GM12891 (cell line): Measurements from ENCODE around the gene CAMK1D.

ENCODE experiments used
- DNase-seq: peaks from one replicate; pipeline ENCODE4 v3.0.0; 2011; ENCODE audit warnings: low spot score; ENCODE audit not compliant: insufficient read length
- FAIRE-seq: peaks from 2 replicates; lab custom pipeline; 2011; peaks lifted over from hg19 to GRCh38; lab: Jason Lieb, UNC
- PAX5 ChIP-seq: IDR thresholded peaks from 2 replicates; pipeline ENCODE4 v1.6.1; 2011; ENCODE audit warnings: low read length, moderate library complexity, mild to moderate bottlenecking; ENCODE audit not compliant: insufficient read depth, severe bottlenecking
- POLR2A ChIP-seq: IDR thresholded peaks from 2 replicates; pipeline ENCODE4 v1.6.1; 2011; ENCODE audit warnings: low read depth, low read length, control low read depth
- POLR2AphosphoS5 ChIP-seq: IDR thresholded peaks from 2 replicates; pipeline ENCODE4 v1.6.1; 2011; ENCODE audit warnings: low read depth, low read length, control low read depth
- POU2F2 ChIP-seq: IDR thresholded peaks from 2 replicates; pipeline ENCODE4 v1.6.1; 2011; ENCODE audit warnings: low read depth, mild to moderate bottlenecking, control low read depth, low read length, moderate library complexity
- SPI1 ChIP-seq: IDR thresholded peaks from 2 replicates; pipeline ENCODE4 v1.6.1; 2011; ENCODE audit warnings: low read depth, low read length, control low read depth
- TAF1 ChIP-seq: IDR thresholded peaks from 2 replicates; pipeline ENCODE4 v1.6.1; 2011; ENCODE audit warnings: low read depth, low read length, control low read depth

The CAMK1D gene

DNA sequence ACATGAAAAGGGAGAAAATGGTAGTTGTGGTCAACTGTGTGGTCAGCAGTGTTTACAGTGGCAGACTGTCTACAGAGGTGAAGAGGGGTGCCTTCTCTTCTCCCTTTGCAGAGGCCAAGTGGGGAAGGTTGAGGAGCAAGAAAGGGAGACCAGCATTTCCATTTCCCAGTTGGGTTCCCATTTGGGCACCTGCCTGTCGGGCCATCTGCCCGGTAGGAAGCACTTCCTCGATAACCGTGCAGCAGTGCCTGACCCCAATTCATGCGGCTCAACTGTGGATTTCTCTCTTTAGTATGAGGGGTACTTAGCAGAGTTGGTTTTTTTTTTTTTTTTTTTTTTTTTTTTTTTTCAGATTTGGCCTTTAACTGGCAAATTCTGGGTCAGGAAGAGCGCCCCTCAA is 525.2 kb downstream of the CAMK1D start:
- FAIRE-seq (no peak), DNase-seq (no peak)
- TF ChIP-seq SPI1 (no peak), POU2F2 (no peak), POLR2AphosphoS5 (no peak), TAF1 (no peak), POLR2A (no peak), PAX5 (no peak)

DNA sequence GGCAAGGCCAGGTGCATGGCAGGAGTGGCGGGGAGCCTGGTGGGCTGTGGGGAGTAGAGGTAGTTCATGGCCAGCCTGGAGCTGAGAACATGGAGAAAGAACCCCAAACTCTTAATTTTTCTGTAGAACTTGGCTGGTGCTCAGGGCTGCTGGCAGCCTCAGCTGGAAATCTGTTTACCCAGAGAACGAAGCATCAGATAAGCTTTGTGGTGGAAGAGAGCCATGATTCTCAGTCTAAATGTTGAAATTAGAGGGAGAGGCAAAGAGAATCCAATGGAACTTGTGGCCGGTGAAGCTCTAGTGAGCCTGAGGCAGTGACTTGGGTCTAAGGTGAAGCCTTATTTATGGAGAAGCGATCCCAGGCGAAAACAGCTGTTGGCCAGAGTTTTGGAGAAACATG is 525.8 kb downstream of the CAMK1D start:
- DNase-seq (no peak), FAIRE-seq (no peak)
- TF ChIP-seq POLR2AphosphoS5 (no peak), POU2F2 (no peak), TAF1 (no peak), PAX5 (no peak), SPI1 (no peak), POLR2A (no peak)

DNA sequence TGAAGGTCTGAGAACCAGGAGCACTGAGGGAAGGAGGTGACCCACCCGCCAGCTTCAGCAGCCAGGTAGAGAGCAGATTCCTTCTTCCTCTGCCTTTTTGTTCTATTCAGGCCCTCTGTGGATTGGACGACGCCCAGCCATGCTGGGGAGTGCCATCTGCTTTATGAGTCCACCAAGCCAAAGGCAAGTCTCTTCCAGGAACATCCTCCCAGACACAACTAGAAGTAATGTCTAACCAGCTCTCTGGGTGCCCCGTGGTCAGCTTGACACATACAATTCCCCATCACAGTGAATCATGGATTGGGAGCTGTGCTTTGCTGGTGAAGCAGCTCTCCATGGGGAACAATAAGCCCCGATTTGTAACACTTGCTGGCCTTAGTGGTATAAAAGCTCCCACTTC is 526.9 kb downstream of the CAMK1D start:
- no peak for TF ChIP-seq TAF1
- TF ChIP-seq POLR2A: no peak
- no peak for TF ChIP-seq POU2F2
- no peak for TF ChIP-seq POLR2AphosphoS5
- no peak for TF ChIP-seq PAX5
- no peak for TF ChIP-seq SPI1
- FAIRE-seq (no peak), DNase-seq (no peak)

DNA sequence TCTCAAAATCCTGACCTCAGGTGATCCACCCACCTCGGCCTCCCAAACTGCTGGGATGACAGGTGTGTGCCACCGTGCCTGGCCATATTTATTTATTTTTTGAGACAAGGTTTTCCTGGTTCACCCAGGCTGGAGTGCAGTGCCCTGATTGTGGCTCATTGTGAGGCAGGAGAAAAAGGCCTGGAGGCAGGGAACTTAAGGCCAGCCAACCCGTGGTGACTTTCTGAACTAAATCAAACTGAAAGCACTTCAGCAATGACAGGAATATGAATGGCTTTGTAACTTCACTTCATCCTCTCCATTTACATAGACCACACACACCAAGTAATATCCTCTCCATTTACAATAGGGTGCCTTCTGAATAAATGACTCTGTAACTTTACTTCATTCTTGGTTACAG is 527.8 kb downstream of the CAMK1D start:
- FAIRE-seq (no peak), DNase-seq (no peak)
- TF ChIP-seq SPI1: no peak
- no peak for TF ChIP-seq POLR2AphosphoS5
- no peak for TF ChIP-seq PAX5
- TF ChIP-seq POLR2A: no peak
- TF ChIP-seq TAF1: no peak
- TF ChIP-seq POU2F2: no peak

DNA sequence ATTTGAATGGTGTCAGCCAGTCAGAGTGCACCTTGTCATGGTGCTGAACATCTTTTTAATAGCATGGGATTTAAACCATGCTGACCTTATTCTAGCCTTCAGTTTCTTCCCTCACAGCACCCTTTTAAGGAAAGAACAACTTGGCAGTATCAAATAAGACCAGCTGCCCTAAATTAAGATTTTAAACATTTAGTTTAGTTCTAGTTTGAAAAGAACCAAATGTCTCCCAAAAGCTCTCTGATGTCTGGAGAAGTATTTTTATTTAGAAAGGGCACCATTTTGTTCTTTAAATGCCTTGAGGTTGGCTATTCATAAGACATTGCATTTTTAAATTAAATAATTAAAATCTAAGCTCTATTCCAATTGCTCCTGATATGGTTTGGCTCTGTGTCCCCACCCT is 531.1 kb downstream of the CAMK1D start:
- no peak for FAIRE-seq
- TF ChIP-seq SPI1 (no peak), POU2F2 (no peak), POLR2AphosphoS5 (no peak), POLR2A (no peak)

DNA sequence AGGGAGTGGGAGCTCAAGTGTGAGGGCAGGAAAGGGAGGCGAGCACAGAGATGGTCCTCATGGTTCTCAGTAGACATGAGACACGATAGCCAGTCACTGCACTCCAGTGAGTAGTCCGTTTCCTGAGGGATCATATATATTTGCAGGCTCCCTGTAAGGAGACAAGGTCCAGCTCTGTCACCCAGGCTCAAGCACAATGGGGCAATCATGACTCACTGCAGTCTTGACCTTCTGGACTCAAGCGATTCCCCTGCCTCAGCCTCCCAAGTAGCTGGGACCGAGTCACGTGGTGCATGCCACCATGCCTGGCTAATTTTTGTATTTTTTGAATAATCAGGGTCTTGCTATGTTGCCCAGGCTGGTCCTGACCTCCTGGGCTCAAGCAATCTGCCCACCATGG is 535.5 kb downstream of the CAMK1D start:
- TF ChIP-seq SPI1: no peak
- TF ChIP-seq POU2F2: no peak
- no peak for TF ChIP-seq TAF1
- TF ChIP-seq POLR2A: no peak
- TF ChIP-seq POLR2AphosphoS5: no peak
- no peak for TF ChIP-seq PAX5
- FAIRE-seq (no peak), DNase-seq (no peak)

More for the DNA sequence above, 531.1 kb downstream of the CAMK1D start:
- no peak for DNase-seq
